Kasumi-1 (cell line): ENCODE results near the gene IDH3A.

Experiments
- DNase-seq, 2 experiments: peaks; one replicate each; lab custom pipeline; 2025; lab: John Stamatoyannopoulos, UW

IDH3A gene

GRCh38 chr15:78203346-78204225 lies 54.4 kb downstream of the IDH3A start:
- DNase-seq: no peak

- no peak for DNase-seq
Observed at GRCh38 chr15:78204351-78205309, 55.5 kb downstream of the IDH3A start.

GRCh38 chr15:78205337-78205736 lies 56.2 kb downstream of the IDH3A start:
- DNase-seq: no peak

- DNase-seq: no peak
Observed at GRCh38 chr15:78205856-78206255, 56.7 kb downstream of the IDH3A start.

- DNase-seq: no peak
Observed at GRCh38 chr15:78206326-78207109, 57.4 kb downstream of the IDH3A start.

- no peak for DNase-seq
Observed at GRCh38 chr15:78207110-78207458, 57.9 kb downstream of the IDH3A start.

GRCh38 chr15:78207641-78208340 lies 58.6 kb downstream of the IDH3A start:
- DNase-seq: no peak

- DNase-seq: no peak
Observed at GRCh38 chr15:78208341-78208844, 59.2 kb downstream of the IDH3A start.

- no peak for DNase-seq
Observed at GRCh38 chr15:78208887-78209645, 59.9 kb downstream of the IDH3A start.

GRCh38 chr15:78209646-78210348 lies 60.6 kb downstream of the IDH3A start:
- DNase-seq: no peak

- no peak for DNase-seq
Observed at GRCh38 chr15:78210349-78210717, 61.2 kb downstream of the IDH3A start.

- DNase-seq: no peak
Observed at GRCh38 chr15:78211189-78211921, 62.2 kb downstream of the IDH3A start.

GRCh38 chr15:78212008-78212407 lies 62.8 kb downstream of the IDH3A start:
- DNase-seq: no peak

- DNase-seq: no peak
Observed at GRCh38 chr15:78212546-78213424, 63.6 kb downstream of the IDH3A start.

- DNase-seq: no peak
Observed at GRCh38 chr15:78213425-78213750, 64.2 kb downstream of the IDH3A start.

GRCh38 chr15:78213956-78214355 lies 64.8 kb downstream of the IDH3A start:
- no peak for DNase-seq

GRCh38 chr15:78216276-78217104 lies 67.3 kb downstream of the IDH3A start:
- DNase-seq: no peak
